NCI-H128 (cell line): ENCODE data around the gene TRMT61B.

ENCODE experiments used
- DNase-seq: peaks from one replicate; lab custom pipeline; 2025; ENCODE audit not compliant: unreplicated experiment; lab: John Stamatoyannopoulos, UW

The TRMT61B gene

GRCh38 chr2:28868611-28869010 is 1.5 kb downstream of the TRMT61B start:
- no peak for DNase-seq

- no peak for DNase-seq
Observed at GRCh38 chr2:28855977-28856376, 14.1 kb downstream of the TRMT61B start.

GRCh38 chr2:28855193-28855592 is 14.9 kb downstream of the TRMT61B start:
- DNase-seq: no peak

GRCh38 chr2:28842042-28842441 is 28.1 kb downstream of the TRMT61B start:
- no peak for DNase-seq

GRCh38 chr2:28838971-28839370 is 31.1 kb downstream of the TRMT61B start:
- DNase-seq: no peak

- DNase-seq: no peak
Observed at GRCh38 chr2:28835781-28836180, 34.3 kb downstream of the TRMT61B start.

- no peak for DNase-seq
Observed at GRCh38 chr2:28833740-28834470, 36.2 kb downstream of the TRMT61B start.

GRCh38 chr2:28828382-28828781 is 41.7 kb downstream of the TRMT61B start:
- no peak for DNase-seq

- no peak for DNase-seq
Observed at GRCh38 chr2:28824870-28825269, 45.2 kb downstream of the TRMT61B start.

- DNase-seq: no peak
Observed at GRCh38 chr2:28824207-28824606, 45.9 kb downstream of the TRMT61B start.

GRCh38 chr2:28822036-28822435 is 48.1 kb downstream of the TRMT61B start:
- DNase-seq: no peak

GRCh38 chr2:28821295-28821958 is 48.7 kb downstream of the TRMT61B start:
- no peak for DNase-seq

- no peak for DNase-seq
Observed at GRCh38 chr2:28818053-28818452, 52.1 kb downstream of the TRMT61B start.

- no peak for DNase-seq
Observed at GRCh38 chr2:28810384-28811285, 59.5 kb downstream of the TRMT61B start, which contains the start of gene SPDYA. TSS of gene SPDYA (plus strand) at chr2:28810834. CDS start at chr2:28816015, 5,181 bp downstream.

GRCh38 chr2:28809927-28810326 is 60.2 kb downstream of the TRMT61B start:
- no peak for DNase-seq

- no peak for DNase-seq
Observed at GRCh38 chr2:28802975-28803429, 67.1 kb downstream of the TRMT61B start.

- no peak for DNase-seq
Observed at GRCh38 chr2:28801726-28802125, 68.4 kb downstream of the TRMT61B start.
